SK-N-SH (cell line): ENCODE results near the gene EIF4E1B.

ENCODE experiments used
- EP300 ChIP-seq, 2 experiments: IDR thresholded peaks; 2 replicates each; pipeline versions ENCODE4 v1.4.0 to v1.6.1; 2012; ENCODE audit warnings: borderline replicate concordance in 1 of 2, low read depth in 1 of 2, low read length in 1 of 2
- POLR2AphosphoS5 ChIP-seq: IDR thresholded peaks from 2 replicates; pipeline ENCODE4 v1.6.1; 2012; ENCODE audit warnings: low read depth, low read length
- RFX5 ChIP-seq: IDR thresholded peaks from 2 replicates; pipeline ENCODE4 v1.6.1; 2012; ENCODE audit warnings: mild to moderate bottlenecking, improper control_type of control experiment, low read length
- TAF1 ChIP-seq: IDR thresholded peaks from 2 replicates; pipeline ENCODE4 v1.6.1; 2012; ENCODE audit warnings: low read depth, mild to moderate bottlenecking, low read length, moderate library complexity, borderline replicate concordance
- TF ChIP-seq, protein P1 (sequence below): fragments of 200-600 bp; sonication (generic); IDR thresholded peaks from 2 replicates; pipeline ENCODE4 v1.6.1; 2017; ENCODE audit warnings: antibody characterized with exemption, mild to moderate bottlenecking, moderate library complexity
- TF ChIP-seq, protein P2 (sequence below): IDR thresholded peaks from 2 replicates; pipeline ENCODE4 v1.6.1; 2012; ENCODE audit warnings: mild to moderate bottlenecking, low read depth, low read length, moderate library complexity

DNA sequence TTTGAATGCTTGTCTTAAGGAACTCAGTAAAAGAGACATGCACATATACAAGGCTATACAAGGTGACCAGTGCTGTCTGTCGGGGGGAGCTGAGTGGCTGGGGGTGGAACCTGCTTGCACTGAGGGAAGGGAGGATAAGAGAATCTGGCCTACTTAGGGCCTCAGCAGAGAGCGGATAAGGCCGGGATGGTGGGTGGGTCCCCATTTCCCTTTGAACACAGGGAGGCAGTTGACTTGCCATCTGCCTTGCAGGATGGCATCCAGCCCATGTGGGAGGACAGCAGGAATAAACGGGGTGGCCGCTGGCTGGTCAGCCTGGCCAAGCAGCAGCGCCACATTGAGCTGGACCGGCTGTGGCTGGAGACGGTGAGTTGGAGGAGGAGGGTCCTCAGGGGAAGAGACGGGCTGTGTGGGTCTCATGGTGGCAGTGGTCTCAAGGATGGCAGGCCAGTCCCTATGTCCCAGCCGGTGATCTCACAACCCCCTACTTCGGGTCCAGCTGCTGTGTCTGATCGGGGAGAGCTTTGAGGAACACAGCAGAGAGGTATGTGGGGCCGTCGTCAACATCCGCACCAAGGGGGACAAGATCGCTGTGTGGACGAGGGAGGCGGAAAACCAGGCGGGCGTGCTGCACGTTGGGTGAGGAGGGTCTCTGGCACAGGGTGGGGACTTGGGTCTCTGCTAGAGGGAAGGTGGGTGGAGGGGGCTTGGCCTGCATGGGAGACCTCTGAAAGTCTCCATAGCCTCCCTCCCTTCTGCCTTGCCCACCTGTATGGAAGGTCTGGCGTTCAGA, 14.6 kb downstream of the EIF4E1B start:
- TF ChIP-seq, protein P1, sequence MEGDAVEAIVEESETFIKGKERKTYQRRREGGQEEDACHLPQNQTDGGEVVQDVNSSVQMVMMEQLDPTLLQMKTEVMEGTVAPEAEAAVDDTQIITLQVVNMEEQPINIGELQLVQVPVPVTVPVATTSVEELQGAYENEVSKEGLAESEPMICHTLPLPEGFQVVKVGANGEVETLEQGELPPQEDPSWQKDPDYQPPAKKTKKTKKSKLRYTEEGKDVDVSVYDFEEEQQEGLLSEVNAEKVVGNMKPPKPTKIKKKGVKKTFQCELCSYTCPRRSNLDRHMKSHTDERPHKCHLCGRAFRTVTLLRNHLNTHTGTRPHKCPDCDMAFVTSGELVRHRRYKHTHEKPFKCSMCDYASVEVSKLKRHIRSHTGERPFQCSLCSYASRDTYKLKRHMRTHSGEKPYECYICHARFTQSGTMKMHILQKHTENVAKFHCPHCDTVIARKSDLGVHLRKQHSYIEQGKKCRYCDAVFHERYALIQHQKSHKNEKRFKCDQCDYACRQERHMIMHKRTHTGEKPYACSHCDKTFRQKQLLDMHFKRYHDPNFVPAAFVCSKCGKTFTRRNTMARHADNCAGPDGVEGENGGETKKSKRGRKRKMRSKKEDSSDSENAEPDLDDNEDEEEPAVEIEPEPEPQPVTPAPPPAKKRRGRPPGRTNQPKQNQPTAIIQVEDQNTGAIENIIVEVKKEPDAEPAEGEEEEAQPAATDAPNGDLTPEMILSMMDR = no peak
- TF ChIP-seq POLR2AphosphoS5 = no peak
- TF ChIP-seq EP300 (IDR thresholded peaks at IDR 0.05; ENCODE audit: borderline replicate concordance in 1 of 2, low read depth in 1 of 2, low read length in 1 of 2) = no peak
- TF ChIP-seq RFX5 = no peak
- no peak for TF ChIP-seq TAF1
- TF ChIP-seq, protein P2, sequence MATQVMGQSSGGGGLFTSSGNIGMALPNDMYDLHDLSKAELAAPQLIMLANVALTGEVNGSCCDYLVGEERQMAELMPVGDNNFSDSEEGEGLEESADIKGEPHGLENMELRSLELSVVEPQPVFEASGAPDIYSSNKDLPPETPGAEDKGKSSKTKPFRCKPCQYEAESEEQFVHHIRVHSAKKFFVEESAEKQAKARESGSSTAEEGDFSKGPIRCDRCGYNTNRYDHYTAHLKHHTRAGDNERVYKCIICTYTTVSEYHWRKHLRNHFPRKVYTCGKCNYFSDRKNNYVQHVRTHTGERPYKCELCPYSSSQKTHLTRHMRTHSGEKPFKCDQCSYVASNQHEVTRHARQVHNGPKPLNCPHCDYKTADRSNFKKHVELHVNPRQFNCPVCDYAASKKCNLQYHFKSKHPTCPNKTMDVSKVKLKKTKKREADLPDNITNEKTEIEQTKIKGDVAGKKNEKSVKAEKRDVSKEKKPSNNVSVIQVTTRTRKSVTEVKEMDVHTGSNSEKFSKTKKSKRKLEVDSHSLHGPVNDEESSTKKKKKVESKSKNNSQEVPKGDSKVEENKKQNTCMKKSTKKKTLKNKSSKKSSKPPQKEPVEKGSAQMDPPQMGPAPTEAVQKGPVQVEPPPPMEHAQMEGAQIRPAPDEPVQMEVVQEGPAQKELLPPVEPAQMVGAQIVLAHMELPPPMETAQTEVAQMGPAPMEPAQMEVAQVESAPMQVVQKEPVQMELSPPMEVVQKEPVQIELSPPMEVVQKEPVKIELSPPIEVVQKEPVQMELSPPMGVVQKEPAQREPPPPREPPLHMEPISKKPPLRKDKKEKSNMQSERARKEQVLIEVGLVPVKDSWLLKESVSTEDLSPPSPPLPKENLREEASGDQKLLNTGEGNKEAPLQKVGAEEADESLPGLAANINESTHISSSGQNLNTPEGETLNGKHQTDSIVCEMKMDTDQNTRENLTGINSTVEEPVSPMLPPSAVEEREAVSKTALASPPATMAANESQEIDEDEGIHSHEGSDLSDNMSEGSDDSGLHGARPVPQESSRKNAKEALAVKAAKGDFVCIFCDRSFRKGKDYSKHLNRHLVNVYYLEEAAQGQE = no peak
